ENCODE measurements around the gene ARHGAP28. TPM values are rescaled to one million over a fixed set of nuclear protein-coding genes. Genes with fewer than 3 reads are reported as not detected.

Gene ARHGAP28
- total and polyA plus RNA-seq, 10 of the 15 experiments (the other 5 are each of a cell fraction or from before 2014, with no cell fraction given) = not detected

- SMC1A ChIA-PET (ENCODE audit: uncharacterized antibody, unreplicated experiment) = no interaction called here
- H3K9ac ChIP-seq (ENCODE audit: control insufficient read depth, insufficient read depth, low read length) = no peak overlapping the region
- no peak overlapping the region for H3K4me3 ChIP-seq
- RAD21 ChIA-PET (ENCODE audit: unreplicated experiment) = no interaction called here
- no peaks in the 10 kb centered on the region for H3K79me2 ChIP-seq (ENCODE audit: control insufficient read depth, insufficient read depth, low read length)
- H3K4me2 ChIP-seq (ENCODE audit: control insufficient read depth, insufficient read depth) = no peak overlapping the region
- H3K9me3 ChIP-seq (replicated peaks; ENCODE audit: control insufficient read depth, insufficient read depth, low read length) = no peaks in the 10 kb centered on the region
- BruUV-seq (replicated peaks) = no TSS peak
- H4K20me1 ChIP-seq (ENCODE audit: control insufficient read depth, insufficient read depth) = no peaks in the 10 kb centered on the region
- H3K4me1 ChIP-seq (ENCODE audit: control insufficient read depth, insufficient read depth, low read length) = no peaks in the 10 kb centered on the region
- TF ChIP-seq SMAD5 (IDR thresholded peaks at IDR 0.05; ENCODE audit: low read depth) (no peak), POLR2AphosphoS5 (IDR thresholded peaks at IDR 0.05; ENCODE audit: low read length) (no peak), CREM (IDR thresholded peaks at IDR 0.05; ENCODE audit: low read depth) (no peak), SMAD1 (IDR thresholded peaks at IDR 0.05; ENCODE audit: low read depth, partially characterized antibody) (no peak), ZNF384 (IDR thresholded peaks at IDR 0.05; ENCODE audit: borderline replicate concordance, low read depth, low read length) (no peak), ASH2L (IDR thresholded peaks at IDR 0.05; ENCODE audit: borderline replicate concordance, low read depth) (no peak), FOXM1 (IDR thresholded peaks at IDR 0.05; ENCODE audit: low read depth, low read length) (no peak), SPI1 (IDR thresholded peaks at IDR 0.05; ENCODE audit: borderline replicate concordance, insufficient read depth, low read depth, low read length) (no peak), ZNF274 (IDR thresholded peaks at IDR 0.05; ENCODE audit: insufficient read depth, insufficient read length) (no peak), RAD51 (IDR thresholded peaks at IDR 0.05) (no peak), CHD4 (IDR thresholded peaks at IDR 0.05) (no peak), RELA (IDR thresholded peaks at IDR 0.05; ENCODE audit: borderline replicate concordance, partially characterized antibody) (no peak)
- ATAC-seq (no peak), FAIRE-seq (no peak), DNase-seq (ENCODE audit: low read depth, low spot score) (no peak)
- no peak overlapping the region for H2AFZ ChIP-seq (ENCODE audit: control insufficient read depth, low read depth, low read length)
- CTCF ChIA-PET = no interaction called here
- POLR2A ChIA-PET = no interaction called here
- no peaks in the 10 kb centered on the region for H3K36me3 ChIP-seq (ENCODE audit: control insufficient read depth in 2 of 2, insufficient read depth in 2 of 2, low read length in 1 of 2)
- H3K27ac ChIP-seq (ENCODE audit: control insufficient read depth, insufficient read depth) = no peak overlapping the region
- H3K27me3 ChIP-seq (replicated peaks in 1 of 2; ENCODE audit: control insufficient read depth in 2 of 2, insufficient read depth in 2 of 2, low read length in 1 of 2) = no peaks in the 10 kb centered on the region
- in situ Hi-C loops (cut with MboI) = no loop called here
- intact Hi-C loops (cut with micrococcal nuclease; ENCODE audit: unreplicated experiment) = no loop called here
- 95% methylated on average over 2 of the region's 2 CpGs for WGBS (ENCODE audit: insufficient coverage, insufficient replicate concordance, low lambda C conversion rate, missing lambda C conversion rate)
These were observed 44.3 kb downstream of the ARHGAP28 start for GRCh38 chr18:6773777-6774176.
